ENCODE measurements around the gene STK32B. TPM values are rescaled to one million over a fixed set of nuclear protein-coding genes. Genes with fewer than 3 reads are reported as not detected.

STK32B gene
- total and polyA plus RNA-seq, 8 donors: 0.61 to 5.5 (median 3.1) TPM

DNA sequence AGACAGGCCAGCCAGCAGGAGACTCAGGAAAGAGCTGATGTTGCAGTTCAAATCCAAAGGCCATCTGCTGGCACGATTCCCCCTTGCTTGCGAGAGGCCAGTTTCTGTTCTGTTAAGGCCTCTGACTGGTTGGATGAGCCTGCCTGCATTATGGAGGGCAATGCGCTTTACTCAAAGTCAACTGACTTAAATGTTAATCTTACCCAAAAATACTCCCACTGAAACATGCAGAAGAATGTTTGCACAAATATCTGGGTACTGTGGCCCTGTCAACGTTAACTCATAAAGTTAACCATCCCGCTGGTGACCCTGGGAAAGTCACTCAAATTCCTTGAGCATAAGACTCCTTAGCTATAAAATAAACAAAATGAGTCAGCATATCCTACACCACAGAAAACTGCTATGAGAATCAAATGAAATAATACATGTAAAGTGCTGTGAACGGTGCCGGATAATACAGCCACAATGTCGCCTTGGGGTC is 330.7 kb downstream of the STK32B start:
- no peaks in the 10 kb centered on the region for H3K36me3 ChIP-seq
- intact Hi-C loops (cut with DNase I; ENCODE audit: low total_unique reads): no loop called here
- 63 to 85% (median 79%) methylated on average over 8 of the region's 8 CpGs for WGBS, 5 donors
- H3K27me3 ChIP-seq: no peaks in the 10 kb centered on the region
- H3K27ac ChIP-seq: no peak overlapping the region
- H3K4me3 ChIP-seq: no peak overlapping the region
- H3K9me3 ChIP-seq: peaks cover 0 to 6% (median 0%) of the 10 kb centered on the region in 4 donors
- peak in 1 of 2 donors; percentile 26 for DNase-seq
- H3K4me1 ChIP-seq: peaks cover 0 to 18% (median 6%) of the 10 kb centered on the region in 4 donors
- TF ChIP-seq POLR2AphosphoS5 (IDR thresholded peaks at IDR 0.05): no peak
- no peak for TF ChIP-seq POLR2A (IDR thresholded peaks at IDR 0.05)
- TF ChIP-seq, protein P1, sequence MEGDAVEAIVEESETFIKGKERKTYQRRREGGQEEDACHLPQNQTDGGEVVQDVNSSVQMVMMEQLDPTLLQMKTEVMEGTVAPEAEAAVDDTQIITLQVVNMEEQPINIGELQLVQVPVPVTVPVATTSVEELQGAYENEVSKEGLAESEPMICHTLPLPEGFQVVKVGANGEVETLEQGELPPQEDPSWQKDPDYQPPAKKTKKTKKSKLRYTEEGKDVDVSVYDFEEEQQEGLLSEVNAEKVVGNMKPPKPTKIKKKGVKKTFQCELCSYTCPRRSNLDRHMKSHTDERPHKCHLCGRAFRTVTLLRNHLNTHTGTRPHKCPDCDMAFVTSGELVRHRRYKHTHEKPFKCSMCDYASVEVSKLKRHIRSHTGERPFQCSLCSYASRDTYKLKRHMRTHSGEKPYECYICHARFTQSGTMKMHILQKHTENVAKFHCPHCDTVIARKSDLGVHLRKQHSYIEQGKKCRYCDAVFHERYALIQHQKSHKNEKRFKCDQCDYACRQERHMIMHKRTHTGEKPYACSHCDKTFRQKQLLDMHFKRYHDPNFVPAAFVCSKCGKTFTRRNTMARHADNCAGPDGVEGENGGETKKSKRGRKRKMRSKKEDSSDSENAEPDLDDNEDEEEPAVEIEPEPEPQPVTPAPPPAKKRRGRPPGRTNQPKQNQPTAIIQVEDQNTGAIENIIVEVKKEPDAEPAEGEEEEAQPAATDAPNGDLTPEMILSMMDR (IDR thresholded peaks at IDR 0.05): no peak
- TF ChIP-seq EP300 (IDR thresholded peaks at IDR 0.05): no peak

DNA sequence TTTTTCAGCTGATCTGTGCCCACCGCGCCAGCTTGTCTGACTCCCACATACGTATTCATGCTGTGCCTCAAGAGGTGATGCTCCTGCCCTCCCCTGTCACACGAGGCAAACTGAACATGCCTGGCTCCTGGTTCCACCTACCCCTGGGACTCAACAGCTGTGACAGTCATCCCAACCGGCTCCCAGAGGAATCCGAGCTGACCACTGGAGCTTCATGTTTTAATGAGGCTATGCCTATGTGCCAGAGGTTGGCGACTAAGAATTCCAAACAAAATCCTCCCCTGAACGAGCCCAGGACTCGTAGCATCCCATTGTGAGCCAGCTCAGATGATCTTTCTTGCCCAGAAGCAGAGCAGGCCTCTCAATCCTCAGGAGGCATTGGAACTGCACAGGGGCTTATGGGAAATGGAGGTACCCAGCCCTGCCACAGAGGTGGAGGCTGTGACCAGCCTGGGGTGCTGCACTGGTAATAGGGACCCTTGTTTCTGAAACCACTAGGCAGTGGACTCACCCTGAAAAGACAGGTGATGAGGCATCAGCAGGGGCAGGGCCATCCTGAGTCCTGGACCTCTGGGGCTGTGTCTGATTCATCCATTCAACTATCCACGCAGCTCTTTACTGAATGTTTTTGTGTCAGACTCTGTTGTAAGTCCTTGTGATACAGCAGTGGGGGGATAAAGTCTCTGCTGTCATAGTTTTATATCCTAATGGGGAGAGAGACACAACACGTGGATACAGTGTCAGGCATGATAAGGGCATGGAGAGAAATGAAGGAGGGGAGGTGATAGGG is 332.1 kb downstream of the STK32B start:
- Histone ChIP-seq H3K36me3 (no peaks in the 10 kb centered on the region), H3K9me3 (no peaks in the 10 kb centered on the region), H3K27ac (no peak overlapping the region), H3K4me3 (no peak overlapping the region), H3K4me1 (peaks cover 0 to 18% (median 6%) of the 10 kb centered on the region in 4 donors), H3K27me3 (no peaks in the 10 kb centered on the region)
- DNase-seq: no peak
- 79 to 85% (median 85%) methylated on average over 11 of the region's 11 CpGs for WGBS, 5 donors
- TF ChIP-seq EP300 (IDR thresholded peaks at IDR 0.05) (no peak), POLR2AphosphoS5 (IDR thresholded peaks at IDR 0.05) (no peak), POLR2A (IDR thresholded peaks at IDR 0.05) (no peak)
- TF ChIP-seq, protein P1 (IDR thresholded peaks at IDR 0.05): no peak
- intact Hi-C loops (cut with DNase I; ENCODE audit: low total_unique reads): no loop called here

DNA sequence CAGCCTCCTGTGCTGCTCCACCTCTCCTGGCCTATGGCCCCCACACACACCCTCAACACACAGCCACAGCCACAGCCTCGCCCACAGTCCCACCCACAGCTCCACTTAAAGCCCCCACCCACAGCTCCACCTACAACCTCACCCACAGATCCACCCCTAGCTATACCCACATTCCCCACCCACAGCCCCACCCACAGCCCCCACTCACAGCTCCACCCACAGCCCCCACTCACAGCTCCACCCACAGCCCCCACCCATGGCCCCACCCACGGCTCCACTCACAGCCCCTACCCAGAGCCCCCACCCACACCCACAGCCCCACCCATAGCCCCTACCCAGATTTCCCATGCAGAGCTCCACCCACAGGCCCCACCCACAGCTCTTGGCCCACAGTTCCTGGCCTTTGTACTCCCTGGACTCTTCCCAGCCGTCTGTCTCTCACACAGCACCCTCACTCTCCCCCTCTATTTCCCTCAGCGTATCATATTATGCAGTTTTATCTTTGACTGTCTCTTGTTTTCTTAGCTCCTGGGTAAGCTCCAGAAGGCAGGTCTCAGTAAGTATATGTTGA is 334.5 kb downstream of the STK32B start:
- no peak overlapping the region for H3K4me3 ChIP-seq
- H3K4me1 ChIP-seq: peaks cover 0 to 18% (median 6%) of the 10 kb centered on the region in 4 donors
- 23 to 42% (median 36%) methylated on average over 3 to 4 of the region's 4 CpGs for WGBS, 5 donors
- no peaks in the 10 kb centered on the region for H3K9me3 ChIP-seq
- DNase-seq: peak in 1 of 2 donors; percentile 23
- no peaks in the 10 kb centered on the region for H3K36me3 ChIP-seq
- TF ChIP-seq EP300 (IDR thresholded peaks at IDR 0.05) (no peak), POLR2A (IDR thresholded peaks at IDR 0.05) (no peak)
- no peak overlapping the region for H3K27ac ChIP-seq
- no peaks in the 10 kb centered on the region for H3K27me3 ChIP-seq
- intact Hi-C loops (cut with DNase I; ENCODE audit: low total_unique reads): no loop called here

DNA sequence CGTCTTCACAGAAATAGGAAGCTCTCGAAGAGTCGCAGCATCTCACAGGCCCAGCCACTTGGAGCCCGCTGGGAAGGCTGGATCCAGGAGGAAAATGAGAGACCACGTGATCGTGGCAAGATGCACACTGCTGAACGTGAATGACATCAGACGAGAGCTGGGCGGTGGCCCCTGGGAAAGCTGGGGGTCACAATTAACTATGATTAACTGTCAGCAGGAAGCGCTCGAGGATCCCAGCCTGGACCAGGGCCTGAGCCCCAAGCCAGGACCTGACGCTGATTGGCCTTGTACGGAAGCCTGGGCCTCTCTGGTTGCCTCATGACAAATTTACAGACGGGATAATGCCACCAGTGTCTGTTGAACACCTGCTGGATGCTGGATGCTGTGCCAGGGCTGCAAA is 335.6 kb downstream of the STK32B start:
- no peak overlapping the region for H3K4me3 ChIP-seq

DNA sequence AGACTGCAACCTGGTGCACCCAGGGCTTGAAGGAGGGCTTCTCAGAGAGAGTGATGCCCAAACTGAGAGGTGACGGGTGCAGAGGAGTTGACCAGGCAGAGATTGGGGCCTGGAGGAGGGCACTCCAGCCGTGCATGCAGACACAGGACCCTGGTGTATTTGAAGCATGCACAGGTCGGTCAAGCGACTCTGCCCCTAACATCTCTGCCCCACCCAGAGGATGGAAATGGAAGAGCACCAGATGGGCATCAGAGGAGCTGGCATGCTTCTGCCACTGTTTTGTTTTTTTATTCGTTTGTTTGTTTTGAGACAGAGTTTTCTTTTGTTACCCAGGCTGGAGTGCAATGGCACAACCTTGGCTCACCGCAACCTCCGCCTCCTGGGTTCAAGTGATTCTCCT is 336.2 kb downstream of the STK32B start:
- Histone ChIP-seq H3K4me3 (no peak overlapping the region), H3K27me3 (no peaks in the 10 kb centered on the region), H3K9me3 (no peaks in the 10 kb centered on the region), H3K36me3 (no peaks in the 10 kb centered on the region), H3K27ac (no peak overlapping the region), H3K4me1 (peaks cover 0 to 8% (median 6%) of the 10 kb centered on the region in 4 donors)
- WGBS, 5 donors: 75 to 86% (median 80%) methylated on average over 7 of the region's 7 CpGs
- TF ChIP-seq, protein P1 (IDR thresholded peaks at IDR 0.05): no peak
- TF ChIP-seq POLR2AphosphoS5 (IDR thresholded peaks at IDR 0.05) (no peak), EP300 (IDR thresholded peaks at IDR 0.05) (no peak), POLR2A (IDR thresholded peaks at IDR 0.05) (no peak)
- intact Hi-C loops (cut with DNase I; ENCODE audit: low total_unique reads): no loop called here
- DNase-seq: no peak

More for the DNA sequence above, 335.6 kb downstream of the STK32B start:
- no peaks in the 10 kb centered on the region for H3K27me3 ChIP-seq
- DNase-seq: no peak
- peaks cover 0 to 14% (median 6%) of the 10 kb centered on the region in 4 donors for H3K4me1 ChIP-seq
- WGBS, 5 donors: 91 to 95% (median 92%) methylated on average over 13 to 14 of the region's 14 CpGs
- no peak overlapping the region for H3K27ac ChIP-seq
- intact Hi-C loops (cut with DNase I; ENCODE audit: low total_unique reads): no loop called here
- H3K9me3 ChIP-seq: no peaks in the 10 kb centered on the region
- no peak for TF ChIP-seq EP300 (IDR thresholded peaks at IDR 0.05)
- no peak for TF ChIP-seq POLR2AphosphoS5 (IDR thresholded peaks at IDR 0.05)
- H3K36me3 ChIP-seq: no peaks in the 10 kb centered on the region

Data from stomach (tissue), 9 donors.